ACHN (cell line): ENCODE data around the gene EIF4G2.
"Not testable (repeated sequence)": the region's sequence is repeated elsewhere in the genome, so short reads cannot be mapped to it uniquely, and the experiment has no call there.

Experiments
- DNase-seq: peaks from one replicate; pipeline ENCODE4 v3.0.0-alpha.2; 2015
- in situ Hi-C: cut with HindIII; loops from 2 replicates; pipeline ENCODE4 v1.10.0; 2017; ENCODE audit warnings: low sequenced_read_pairs, low pct_ligation_motif_present, low pct_unique_long_range_greater_than_20kb

Gene EIF4G2

GRCh38 chr11:10808553-10809372, at the start of gene EIF4G2:
TSS of gene EIF4G2 (minus strand) at chr11:10808926.
- peak; percentile 96 for DNase-seq
- in situ Hi-C loops, result no loop called here

- in situ Hi-C loops, result no loop called here
Observed at GRCh38 chr11:10857709-10858438, 49.1 kb upstream of the EIF4G2 start, which contains the start of gene ZBED5. TSS of gene ZBED5 (minus strand) at chr11:10858053. CDS start at chr11:10854945, 3,108 bp downstream.

GRCh38 chr11:10857459-10857708, 48.7 kb upstream of the EIF4G2 start:
- DNase-seq, result no peak
- in situ Hi-C loops, result no loop called here

More at GRCh38 chr11:10857709-10858438, 49.1 kb upstream of the EIF4G2 start, which contains the start of gene ZBED5:
- peak; percentile 95 for DNase-seq

GRCh38 chr11:10856689-10857458, 48.1 kb upstream of the EIF4G2 start:
- in situ Hi-C loops, result no loop called here
- peak; percentile 36 for DNase-seq

GRCh38 chr11:10855295-10855694, 46.6 kb upstream of the EIF4G2 start:
- in situ Hi-C loops, result no loop called here
- DNase-seq, result no peak

GRCh38 chr11:10847960-10848860, 39.5 kb upstream of the EIF4G2 start:
- in situ Hi-C loops, result no loop called here
- no peak for DNase-seq

DNA sequence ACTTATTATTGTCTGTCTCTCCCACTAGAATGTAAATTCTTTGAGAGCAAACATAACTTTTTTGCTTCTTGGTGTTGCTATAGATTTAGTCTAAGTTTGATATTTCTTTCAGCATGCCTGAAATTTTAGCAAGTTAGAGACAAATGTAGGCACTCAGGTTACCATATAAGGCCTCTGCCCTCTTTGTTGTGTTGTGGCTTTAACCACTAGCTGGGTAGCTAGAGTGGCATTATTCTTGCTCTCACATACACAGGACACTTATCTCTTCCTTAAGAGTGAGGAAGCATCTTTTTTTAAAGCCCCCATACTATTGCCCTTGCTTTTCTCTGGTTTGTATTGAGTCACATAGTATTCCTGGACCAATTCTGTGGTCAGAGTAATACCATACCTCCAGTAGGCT, 37.9 kb upstream of the EIF4G2 start:
- DNase-seq, result no peak
- in situ Hi-C loops, result no loop called here

- in situ Hi-C loops, result no loop called here
- DNase-seq, result no peak
Observed at GRCh38 chr11:10845589-10845988, 36.9 kb upstream of the EIF4G2 start.

DNA sequence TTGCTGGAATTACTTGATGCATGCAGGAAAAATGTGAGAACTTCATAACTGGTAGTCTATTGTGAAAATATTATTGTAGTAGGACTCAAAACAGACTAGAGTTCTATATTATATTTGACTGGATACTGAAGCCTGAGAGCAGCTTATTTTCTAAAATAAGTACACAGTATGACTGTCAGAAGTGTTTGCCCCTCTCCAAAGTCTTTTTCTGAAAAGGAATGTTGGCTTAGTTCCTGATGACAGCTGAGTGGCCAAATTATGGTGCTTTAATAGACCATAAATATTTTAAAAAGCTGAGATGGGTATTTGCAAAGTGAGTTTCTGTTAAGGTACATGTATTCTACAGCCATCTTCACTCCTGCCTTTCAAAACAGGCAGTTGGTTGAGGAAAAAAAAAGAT, 36.1 kb upstream of the EIF4G2 start:
- in situ Hi-C loops, result no loop called here

GRCh38 chr11:10844356-10844755, 35.6 kb upstream of the EIF4G2 start:
- DNase-seq, result no peak
- in situ Hi-C loops, result no loop called here

More for the DNA sequence above, 36.1 kb upstream of the EIF4G2 start:
- no peak for DNase-seq

GRCh38 chr11:10838881-10839280, 30.2 kb upstream of the EIF4G2 start:
- in situ Hi-C loops, result no loop called here
- DNase-seq, result no peak

DNA sequence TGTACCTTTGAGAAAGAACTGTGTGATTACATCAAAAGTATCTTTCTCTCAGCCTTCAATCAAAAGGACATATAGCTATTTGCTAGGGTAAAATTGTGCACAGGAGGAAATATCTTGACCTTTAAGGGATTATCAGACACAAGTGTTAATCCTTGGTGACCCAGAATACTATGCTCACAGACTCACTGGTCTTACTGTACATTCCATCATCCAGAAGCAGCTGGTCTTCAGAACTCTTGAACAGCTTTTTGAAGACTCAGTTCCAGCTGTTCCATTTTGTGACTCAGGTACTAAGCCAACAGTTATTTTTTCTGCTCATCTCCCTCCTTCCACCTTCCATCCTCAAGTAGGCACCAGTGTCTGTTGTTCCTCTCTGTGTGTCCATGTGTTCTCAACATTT, 29.4 kb upstream of the EIF4G2 start:
- no peak for DNase-seq
- in situ Hi-C loops, result no loop called here

DNA sequence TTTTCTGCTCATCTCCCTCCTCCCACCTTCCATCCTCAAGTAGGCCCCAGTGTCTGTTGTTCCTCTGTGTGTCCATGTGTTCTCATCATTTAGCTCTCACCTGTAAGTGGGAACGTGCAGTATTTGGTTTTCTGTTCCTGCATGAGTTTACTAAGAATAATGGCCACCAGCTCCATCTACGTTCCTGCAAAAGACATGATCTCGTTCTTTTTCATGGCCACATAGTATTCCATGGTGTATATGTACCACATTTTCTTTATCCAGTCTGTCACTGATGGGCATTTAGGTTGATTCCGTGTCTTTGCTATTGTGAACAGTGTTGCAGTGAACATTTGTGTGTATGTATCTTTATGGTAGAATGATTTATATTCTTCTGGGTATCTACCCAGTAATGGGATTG, 28.2 kb upstream of the EIF4G2 start:
- DNase-seq, in situ Hi-C loops: not testable (repeated sequence)

DNA sequence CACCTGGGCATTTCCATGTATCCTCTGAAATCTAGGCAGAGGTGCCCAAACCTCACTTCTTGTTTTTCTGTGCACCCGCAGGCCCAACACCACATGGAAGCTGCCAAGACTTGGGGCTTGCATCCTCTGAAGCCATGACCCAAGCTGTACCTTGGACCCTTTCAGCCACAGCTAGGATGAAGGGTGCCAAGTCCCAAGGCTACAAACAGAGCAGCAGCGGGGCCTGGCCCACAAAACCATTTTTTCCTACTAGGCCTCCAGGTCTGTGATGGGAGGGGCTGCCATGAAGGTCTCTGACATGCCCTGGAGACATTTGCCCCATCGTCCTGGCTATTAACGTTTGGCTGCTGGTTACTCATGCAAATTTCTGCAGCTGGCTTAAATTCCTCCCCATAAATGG, 20.4 kb upstream of the EIF4G2 start:
- in situ Hi-C loops, result no loop called here
- DNase-seq, result no peak

DNA sequence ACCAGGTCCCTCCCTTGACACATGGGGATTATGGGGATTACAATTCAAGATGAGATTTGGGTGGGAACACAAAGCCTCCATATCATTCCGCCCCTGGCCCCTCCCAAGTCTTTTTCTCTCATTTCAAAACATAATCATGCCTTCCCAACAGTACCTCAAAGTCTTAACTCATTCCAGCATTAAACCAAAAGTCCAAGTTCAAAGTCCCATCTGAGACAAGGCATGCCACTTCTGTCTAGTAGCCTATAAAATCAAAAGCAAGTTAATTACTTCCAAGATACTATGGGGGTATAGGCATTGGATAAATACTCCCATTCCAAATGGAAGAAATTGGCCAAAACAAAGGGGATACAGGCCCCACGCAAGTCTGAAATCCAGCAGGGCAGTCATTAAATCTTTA, 19.7 kb upstream of the EIF4G2 start:
- in situ Hi-C loops, result no loop called here
- DNase-seq, result no peak

- no peak for DNase-seq
- in situ Hi-C loops, result no loop called here
Observed at GRCh38 chr11:10824888-10825287, 16.2 kb upstream of the EIF4G2 start.

DNA sequence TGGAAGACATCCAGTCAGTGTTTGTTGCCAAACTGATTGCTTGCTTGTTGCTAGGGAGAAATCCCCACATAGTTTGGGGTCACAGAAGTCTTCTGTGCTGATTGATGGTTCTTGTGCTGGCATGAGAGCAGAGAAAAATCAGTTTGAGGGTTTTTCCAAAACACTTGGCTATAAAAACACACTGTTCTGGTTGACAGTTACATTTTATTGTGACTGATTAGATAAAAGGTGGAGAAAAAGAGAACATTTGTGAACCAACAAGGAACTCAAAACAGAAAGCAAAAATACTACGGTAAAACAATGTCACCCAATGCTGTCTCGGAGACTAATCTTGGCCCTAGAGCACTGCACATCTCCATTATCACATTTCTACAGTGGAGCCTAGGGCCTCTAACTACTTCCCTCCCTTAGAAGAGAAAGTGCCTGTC, 14.4 kb upstream of the EIF4G2 start:
- in situ Hi-C loops, result no loop called here
- no peak for DNase-seq

GRCh38 chr11:10822491-10822890, 13.8 kb upstream of the EIF4G2 start:
- DNase-seq, result not testable (repeated sequence)

More at GRCh38 chr11:10822491-10822890, 13.8 kb upstream of the EIF4G2 start:
- in situ Hi-C loops, result not testable (repeated sequence)
